ENCODE measurements around the gene MMP15. TPM values are rescaled to one million over a fixed set of nuclear protein-coding genes. Genes with fewer than 3 reads are reported as not detected.

Gene MMP15
- total RNA-seq, 1 experiment from 2014 or later, result 27.0 TPM

DNA sequence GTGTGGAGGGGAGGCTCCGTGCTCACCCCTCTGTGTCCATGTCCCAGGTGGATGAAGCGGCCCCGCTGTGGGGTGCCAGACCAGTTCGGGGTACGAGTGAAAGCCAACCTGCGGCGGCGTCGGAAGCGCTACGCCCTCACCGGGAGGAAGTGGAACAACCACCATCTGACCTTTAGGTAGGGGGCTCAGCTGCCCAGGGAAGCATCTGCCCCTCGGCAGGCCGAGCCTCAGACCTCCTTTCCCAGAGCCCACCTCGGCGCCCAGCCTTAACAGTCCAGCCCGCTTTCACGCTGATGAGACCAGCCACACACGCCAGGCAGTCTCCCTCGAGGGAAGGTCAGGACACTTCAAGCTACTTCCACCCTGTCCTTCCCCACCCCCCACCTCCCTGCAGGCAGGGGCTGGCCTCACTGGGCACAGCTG lies 12.7 kb downstream of the MMP15 start:
- no TSS peak for BruUV-seq (replicated peaks)
- TF ChIP-seq, protein P1, sequence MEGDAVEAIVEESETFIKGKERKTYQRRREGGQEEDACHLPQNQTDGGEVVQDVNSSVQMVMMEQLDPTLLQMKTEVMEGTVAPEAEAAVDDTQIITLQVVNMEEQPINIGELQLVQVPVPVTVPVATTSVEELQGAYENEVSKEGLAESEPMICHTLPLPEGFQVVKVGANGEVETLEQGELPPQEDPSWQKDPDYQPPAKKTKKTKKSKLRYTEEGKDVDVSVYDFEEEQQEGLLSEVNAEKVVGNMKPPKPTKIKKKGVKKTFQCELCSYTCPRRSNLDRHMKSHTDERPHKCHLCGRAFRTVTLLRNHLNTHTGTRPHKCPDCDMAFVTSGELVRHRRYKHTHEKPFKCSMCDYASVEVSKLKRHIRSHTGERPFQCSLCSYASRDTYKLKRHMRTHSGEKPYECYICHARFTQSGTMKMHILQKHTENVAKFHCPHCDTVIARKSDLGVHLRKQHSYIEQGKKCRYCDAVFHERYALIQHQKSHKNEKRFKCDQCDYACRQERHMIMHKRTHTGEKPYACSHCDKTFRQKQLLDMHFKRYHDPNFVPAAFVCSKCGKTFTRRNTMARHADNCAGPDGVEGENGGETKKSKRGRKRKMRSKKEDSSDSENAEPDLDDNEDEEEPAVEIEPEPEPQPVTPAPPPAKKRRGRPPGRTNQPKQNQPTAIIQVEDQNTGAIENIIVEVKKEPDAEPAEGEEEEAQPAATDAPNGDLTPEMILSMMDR (IDR thresholded peaks at IDR 0.05; ENCODE audit: insufficient read depth in 1 of 2, low read depth in 1 of 2, low read length in 1 of 2, severe bottlenecking in 1 of 2, unreplicated experiment in 1 of 2), result no peak
- Histone ChIP-seq H3K4me3 (ENCODE audit: low read depth, low read length) (no peak overlapping the region), H3K4me1 (no peaks in the 10 kb centered on the region), H3K9me3 (no peaks in the 10 kb centered on the region), H3K36me3 (ENCODE audit: control insufficient read depth, insufficient read depth, low read length) (peaks cover 2% of the 10 kb centered on the region; the same call in 1 of the 2 replicates), H3K27me3 (replicated peaks; ENCODE audit: control insufficient read depth, insufficient read depth, low read length) (no peaks in the 10 kb centered on the region)
- Mint-ChIP-seq H3K4me1 (ENCODE audit: low read depth, unreplicated experiment) (no peaks in the 10 kb centered on the region), H3K36me3 (ENCODE audit: insufficient read depth, unreplicated experiment) (peaks cover 6% of the 10 kb centered on the region), H3K27ac (ENCODE audit: unreplicated experiment) (no peak overlapping the region), H3K9me3 (ENCODE audit: unreplicated experiment) (no peaks in the 10 kb centered on the region), H3K27me3 (ENCODE audit: insufficient read depth, unreplicated experiment) (no peaks in the 10 kb centered on the region), H3K4me3 (ENCODE audit: unreplicated experiment) (no peak overlapping the region)
- POLR2A ChIA-PET, result no interaction called here
- intact Hi-C loops (cut with micrococcal nuclease; ENCODE audit: unreplicated experiment), result no loop called here
- CTCF ChIA-PET, result no interaction called here
- DNase-seq, result no peak

DNA sequence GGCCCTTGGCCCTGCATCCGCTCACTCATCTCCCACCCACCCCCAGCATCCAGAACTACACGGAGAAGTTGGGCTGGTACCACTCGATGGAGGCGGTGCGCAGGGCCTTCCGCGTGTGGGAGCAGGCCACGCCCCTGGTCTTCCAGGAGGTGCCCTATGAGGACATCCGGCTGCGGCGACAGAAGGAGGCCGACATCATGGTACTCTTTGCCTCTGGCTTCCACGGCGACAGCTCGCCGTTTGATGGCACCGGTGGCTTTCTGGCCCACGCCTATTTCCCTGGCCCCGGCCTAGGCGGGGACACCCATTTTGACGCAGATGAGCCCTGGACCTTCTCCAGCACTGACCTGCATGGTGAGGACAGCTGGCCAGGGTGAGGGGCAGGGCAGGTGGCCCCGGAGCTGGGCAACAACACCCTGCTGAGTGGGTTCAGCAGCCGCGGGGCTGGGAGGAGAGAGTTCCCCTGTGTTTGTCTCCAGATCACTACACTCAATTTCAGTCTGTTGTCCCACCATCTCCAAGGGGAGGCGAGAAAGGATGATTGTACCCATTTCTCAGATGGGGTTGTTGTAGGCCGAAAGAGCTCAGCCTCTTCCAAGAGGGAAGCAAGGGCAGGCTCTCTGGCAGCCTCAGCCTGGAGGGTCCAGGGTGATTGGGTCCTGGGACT lies 14.4 kb downstream of the MMP15 start:
- Histone ChIP-seq H3K36me3 (ENCODE audit: control insufficient read depth, insufficient read depth, low read length) (peaks cover 3% of the 10 kb centered on the region; the same call in 1 of the 2 replicates), H3K4me3 (ENCODE audit: low read depth, low read length) (no peak overlapping the region), H3K27me3 (replicated peaks; ENCODE audit: control insufficient read depth, insufficient read depth, low read length) (no peaks in the 10 kb centered on the region), H3K9me3 (no peaks in the 10 kb centered on the region), H3K4me1 (no peaks in the 10 kb centered on the region)
- Mint-ChIP-seq H3K36me3 (ENCODE audit: insufficient read depth, unreplicated experiment) (peaks cover 6% of the 10 kb centered on the region), H3K9me3 (ENCODE audit: unreplicated experiment) (no peaks in the 10 kb centered on the region), H3K27me3 (ENCODE audit: insufficient read depth, unreplicated experiment) (no peaks in the 10 kb centered on the region), H3K27ac (ENCODE audit: unreplicated experiment) (no peak overlapping the region), H3K4me1 (ENCODE audit: low read depth, unreplicated experiment) (no peaks in the 10 kb centered on the region), H3K4me3 (ENCODE audit: unreplicated experiment) (no peak overlapping the region)
- TF ChIP-seq, protein P1 (IDR thresholded peaks at IDR 0.05; ENCODE audit: insufficient read depth in 1 of 2, low read depth in 1 of 2, low read length in 1 of 2, severe bottlenecking in 1 of 2, unreplicated experiment in 1 of 2), result no peak
- intact Hi-C loops (cut with micrococcal nuclease; ENCODE audit: unreplicated experiment), result no loop called here
- POLR2A ChIA-PET, result no interaction called here
- no peak for DNase-seq
- BruUV-seq (replicated peaks), result no TSS peak
- CTCF ChIA-PET, result no interaction called here

DNA sequence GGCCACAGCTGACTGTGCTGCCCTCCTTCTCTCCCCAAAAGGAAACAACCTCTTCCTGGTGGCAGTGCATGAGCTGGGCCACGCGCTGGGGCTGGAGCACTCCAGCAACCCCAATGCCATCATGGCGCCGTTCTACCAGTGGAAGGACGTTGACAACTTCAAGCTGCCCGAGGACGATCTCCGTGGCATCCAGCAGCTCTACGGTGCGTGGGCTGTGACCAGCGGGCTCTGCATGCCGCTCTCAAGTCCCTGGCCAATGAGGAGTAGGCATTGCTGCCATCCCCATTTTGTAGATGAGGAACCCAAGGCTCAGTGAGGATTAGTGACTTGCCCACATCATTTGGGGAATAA lies 14.9 kb downstream of the MMP15 start:
- ChIA-PET POLR2A (no interaction called here), CTCF (no interaction called here)
- H3K36me3 ChIP-seq (ENCODE audit: control insufficient read depth, insufficient read depth, low read length), result peaks cover 3% of the 10 kb centered on the region; the same call in 1 of the 2 replicates
- no peaks in the 10 kb centered on the region for H3K9me3 ChIP-seq
- H3K27me3 Mint-ChIP-seq (ENCODE audit: insufficient read depth, unreplicated experiment), result no peaks in the 10 kb centered on the region
- no peak for DNase-seq
- intact Hi-C loops (cut with micrococcal nuclease; ENCODE audit: unreplicated experiment), result no loop called here
- no peaks in the 10 kb centered on the region for H3K9me3 Mint-ChIP-seq (ENCODE audit: unreplicated experiment)
- BruUV-seq (replicated peaks), result no TSS peak
- no peak overlapping the region for H3K27ac Mint-ChIP-seq (ENCODE audit: unreplicated experiment)
- TF ChIP-seq, protein P1 (IDR thresholded peaks at IDR 0.05; ENCODE audit: insufficient read depth in 1 of 2, low read depth in 1 of 2, low read length in 1 of 2, severe bottlenecking in 1 of 2, unreplicated experiment in 1 of 2), result no peak
- no peak overlapping the region for H3K4me3 ChIP-seq (ENCODE audit: low read depth, low read length)
- H3K4me3 Mint-ChIP-seq (ENCODE audit: unreplicated experiment), result no peak overlapping the region
- H3K36me3 Mint-ChIP-seq (ENCODE audit: insufficient read depth, unreplicated experiment), result peaks cover 6% of the 10 kb centered on the region
- H3K27me3 ChIP-seq (replicated peaks; ENCODE audit: control insufficient read depth, insufficient read depth, low read length), result no peaks in the 10 kb centered on the region
- H3K4me1 Mint-ChIP-seq (ENCODE audit: low read depth, unreplicated experiment), result no peaks in the 10 kb centered on the region
- no peaks in the 10 kb centered on the region for H3K4me1 ChIP-seq

Measured in Caco-2 (cell line).